T1000 (cell line): Measurements from ENCODE around the gene OTC.

ENCODE experiments used
- DNase-seq: peaks from one replicate; lab custom pipeline; 2025; ENCODE audit warnings: mixed read lengths; lab: John Stamatoyannopoulos, UW

Gene OTC

GRCh38 chrX:38468563-38469157, 116.3 kb downstream of the OTC start:
- DNase-seq: no peak
